Tibial nerve (tissue), 4 donors: ENCODE measurements around the gene NINJ2. TPM values are rescaled to one million over a fixed set of nuclear protein-coding genes. Genes with fewer than 3 reads are reported as not detected.
"Not testable (repeated sequence)": the region's sequence is repeated elsewhere in the genome, so short reads cannot be mapped to it uniquely, and the experiment has no call there.

ENCODE experiments used
- DNase-seq, 2 donors: peaks; one replicate each; pipeline ENCODE4 v3.0.0-alpha.2; 2019; ENCODE audit warnings: low spot score in 2 of 2
- H3K27ac ChIP-seq, 4 donors: fragments of 200-600 bp; sonication (generic) in 3 of 4; one replicate each; pipeline ENCODE4 v1.5.1; 2017 to 2019; ENCODE audit warnings: mild to moderate bottlenecking in 1 of 4
- H3K27me3 ChIP-seq, 2 donors: fragments of 200-600 bp; sonication (generic) in 1 of 2; one replicate each; pipeline versions ENCODE4 v1.5.1 to v1.6.0; 2017 to 2019
- H3K36me3 ChIP-seq, 3 donors: fragments of 200-600 bp; sonication (generic); one replicate each; pipeline ENCODE4 v1.5.1; 2018 to 2019
- H3K4me1 ChIP-seq, 4 donors: fragments of 200-600 bp; sonication (generic) in 3 of 4; one replicate each; pipeline ENCODE4 v1.5.1; 2017 to 2019
- H3K4me3 ChIP-seq, 4 donors: fragments of 200-600 bp; sonication (generic) in 3 of 4; one replicate each; pipeline ENCODE4 v1.5.1; 2017 to 2019; ENCODE audit warnings: mild to moderate bottlenecking in 1 of 4, moderate library complexity in 1 of 4
- H3K9me3 ChIP-seq, 4 donors: fragments of 200-600 bp; sonication (generic) in 3 of 4; one replicate each; pipeline ENCODE4 v1.5.1; 2017 to 2019
- EP300 ChIP-seq, 2 donors: sonication (generic); formaldehyde crosslinking; IDR thresholded peaks; one replicate each; pipeline ENCODE4 v1.6.1; 2017; ENCODE audit warnings: antibody characterized with exemption in 2 of 2, mild to moderate bottlenecking in 1 of 2
- POLR2A ChIP-seq, 2 donors: fragments of 450-650 bp; IDR thresholded peaks; one replicate each; pipeline ENCODE4 v1.6.1; 2017; ENCODE audit warnings: antibody characterized with exemption in 2 of 2, mild to moderate bottlenecking in 2 of 2, moderate library complexity in 2 of 2
- WGBS, 2 donors: methylation state at CpG; one replicate each; pipeline ENCODE4 v1.1.5; 2018; 5-methylcytosine and 5-hydroxymethylcytosine counted together
- total RNA-seq, 4 donors: library from RNA; depleted of rRNA; stranded (reverse); fragments of >200 nt; gene quantifications; one replicate each; pipeline ENCODE4 v1.1.0, GENCODE V29; 2016
- TF ChIP-seq, protein P1 (sequence below), 5 experiments: fragments of 200-600 bp in 3 of 5; fragments of 450-650 bp in 2 of 5; sonication (generic) in 3 of 5; IDR thresholded peaks; one replicate each; pipeline ENCODE4 v1.5.1; 2016 to 2019; ENCODE audit warnings: antibody characterized with exemption in 5 of 5, mild to moderate bottlenecking in 3 of 5, moderate library complexity in 2 of 5

Gene NINJ2
- total RNA-seq, 4 donors from 2014 or later, result 8.4 to 17.7 (median 12.6) TPM

DNA sequence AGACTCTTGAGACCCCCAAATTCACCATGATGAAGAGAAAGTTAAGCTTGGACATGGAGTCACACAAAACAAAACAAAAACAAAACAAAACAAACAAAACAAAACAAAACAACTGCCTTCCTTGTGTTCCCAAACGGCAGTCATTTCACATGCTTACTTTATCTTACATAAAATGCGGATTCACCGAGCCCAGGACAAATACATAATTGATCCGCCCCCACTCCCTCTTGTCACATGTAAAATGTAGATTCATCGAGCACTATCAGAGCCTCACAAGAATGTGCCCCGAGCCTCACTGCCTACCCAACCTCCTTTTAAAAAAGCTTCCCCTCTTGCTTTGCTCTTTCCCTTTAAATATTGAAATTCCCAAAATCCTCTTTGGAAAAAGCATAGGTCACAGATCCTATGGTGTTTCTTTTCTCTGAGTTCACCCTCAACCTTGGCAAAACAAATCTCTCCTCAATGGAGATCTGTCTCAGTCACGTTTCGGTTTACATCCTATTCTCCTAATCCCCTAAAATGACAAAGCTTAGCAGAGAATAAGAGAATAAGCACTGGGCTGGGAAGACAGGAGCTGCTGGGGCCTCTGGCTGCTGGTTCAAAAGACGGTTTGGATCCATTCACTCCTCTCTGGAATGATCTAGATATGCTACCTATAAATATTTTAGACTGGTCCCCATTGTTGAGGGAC lies 83.7 kb downstream of the NINJ2 start:
- H3K27ac ChIP-seq, result no peak overlapping the region
- no peak overlapping the region for H3K4me3 ChIP-seq
- H3K9me3 ChIP-seq, result no peaks in the 10 kb centered on the region
- H3K27me3 ChIP-seq, result no peaks in the 10 kb centered on the region
- H3K4me1 ChIP-seq, result peaks cover 0 to 31% (median 15%) of the 10 kb centered on the region in 4 donors
- DNase-seq, result no peak
- 57 to 59% methylated on average over 9 of the region's 9 CpGs for WGBS, 2 donors
- no peaks in the 10 kb centered on the region for H3K36me3 ChIP-seq
- TF ChIP-seq, protein P1, sequence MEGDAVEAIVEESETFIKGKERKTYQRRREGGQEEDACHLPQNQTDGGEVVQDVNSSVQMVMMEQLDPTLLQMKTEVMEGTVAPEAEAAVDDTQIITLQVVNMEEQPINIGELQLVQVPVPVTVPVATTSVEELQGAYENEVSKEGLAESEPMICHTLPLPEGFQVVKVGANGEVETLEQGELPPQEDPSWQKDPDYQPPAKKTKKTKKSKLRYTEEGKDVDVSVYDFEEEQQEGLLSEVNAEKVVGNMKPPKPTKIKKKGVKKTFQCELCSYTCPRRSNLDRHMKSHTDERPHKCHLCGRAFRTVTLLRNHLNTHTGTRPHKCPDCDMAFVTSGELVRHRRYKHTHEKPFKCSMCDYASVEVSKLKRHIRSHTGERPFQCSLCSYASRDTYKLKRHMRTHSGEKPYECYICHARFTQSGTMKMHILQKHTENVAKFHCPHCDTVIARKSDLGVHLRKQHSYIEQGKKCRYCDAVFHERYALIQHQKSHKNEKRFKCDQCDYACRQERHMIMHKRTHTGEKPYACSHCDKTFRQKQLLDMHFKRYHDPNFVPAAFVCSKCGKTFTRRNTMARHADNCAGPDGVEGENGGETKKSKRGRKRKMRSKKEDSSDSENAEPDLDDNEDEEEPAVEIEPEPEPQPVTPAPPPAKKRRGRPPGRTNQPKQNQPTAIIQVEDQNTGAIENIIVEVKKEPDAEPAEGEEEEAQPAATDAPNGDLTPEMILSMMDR (IDR thresholded peaks at IDR 0.05), result no peak
- TF ChIP-seq POLR2A (IDR thresholded peaks at IDR 0.05) (no peak), EP300 (IDR thresholded peaks at IDR 0.05) (no peak)

- TF ChIP-seq EP300 (IDR thresholded peaks at IDR 0.05) (no peak), POLR2A (IDR thresholded peaks at IDR 0.05) (no peak)
- TF ChIP-seq, protein P1 (IDR thresholded peaks at IDR 0.05), result no peak
- H3K4me3 ChIP-seq, result no peak overlapping the region
- 52 to 59% methylated on average over 7 of the region's 7 CpGs for WGBS, 2 donors
- DNase-seq, result peak in 1 of 2 donors; percentile 5
- no peaks in the 10 kb centered on the region for H3K27me3 ChIP-seq
- no peaks in the 10 kb centered on the region for H3K36me3 ChIP-seq
- H3K4me1 ChIP-seq, result peaks cover 0 to 31% (median 15%) of the 10 kb centered on the region in 4 donors
- H3K9me3 ChIP-seq, result no peaks in the 10 kb centered on the region
- H3K27ac ChIP-seq, result no peak overlapping the region
Observed at GRCh38 chr12:578748-579419, 84.4 kb downstream of the NINJ2 start.

- H3K27ac ChIP-seq, H3K27me3 ChIP-seq, H3K36me3 ChIP-seq, H3K9me3 ChIP-seq, DNase-seq, H3K4me3 ChIP-seq: not testable (repeated sequence)
- H3K4me1 ChIP-seq, result peaks cover 0 to 31% (median 15%) of the 10 kb centered on the region in 4 donors
- WGBS, 2 donors, result 65 to 66% methylated on average over 19 of the region's 19 CpGs
Observed at GRCh38 chr12:577994-578747, 85.1 kb downstream of the NINJ2 start.

- TF ChIP-seq, protein P1 (IDR thresholded peaks at IDR 0.05), result no peak
- TF ChIP-seq EP300 (IDR thresholded peaks at IDR 0.05), result no peak
- no peak for TF ChIP-seq POLR2A (IDR thresholded peaks at IDR 0.05)
Observed at GRCh38 chr12:576615-577110, 86.6 kb downstream of the NINJ2 start.

GRCh38 chr12:575948-576614 lies 87.2 kb downstream of the NINJ2 start:
- H3K4me1 ChIP-seq, result peaks cover 0 to 46% (median 29%) of the 10 kb centered on the region in 4 donors
- H3K36me3 ChIP-seq, result no peaks in the 10 kb centered on the region
- TF ChIP-seq EP300 (IDR thresholded peaks at IDR 0.05) (peak in 1 of 2 donors; percentile 72), POLR2A (IDR thresholded peaks at IDR 0.05) (no peak)
- TF ChIP-seq, protein P1 (IDR thresholded peaks at IDR 0.05), result peak; percentile 98 to 100 (median 99)
- no peaks in the 10 kb centered on the region for H3K9me3 ChIP-seq
- H3K4me3 ChIP-seq, result peak overlapping the region in 2 of 4 donors; percentile 2 to 6
- 5 to 10% methylated on average over 26 to 28 of the region's 39 CpGs for WGBS, 2 donors
- DNase-seq, result peak; percentile 59 to 66
- no peaks in the 10 kb centered on the region for H3K27me3 ChIP-seq
- H3K27ac ChIP-seq, result peak overlapping the region; percentile 55 to 78 (median 70)

More at GRCh38 chr12:576615-577110, 86.6 kb downstream of the NINJ2 start:
- DNase-seq, result no peak
- 84% methylated on average over 14 of the region's 14 CpGs for WGBS, 2 donors
- no peaks in the 10 kb centered on the region for H3K36me3 ChIP-seq
- no peaks in the 10 kb centered on the region for H3K27me3 ChIP-seq
- no peaks in the 10 kb centered on the region for H3K9me3 ChIP-seq
- peak overlapping the region in 1 of 4 donors; percentile 6 for H3K4me3 ChIP-seq
- H3K4me1 ChIP-seq, result peaks cover 0 to 40% (median 23%) of the 10 kb centered on the region in 4 donors
- H3K27ac ChIP-seq, result peak overlapping the region; percentile 25 to 78 (median 64)
